Activated naive CD8-positive, alpha-beta T cell treated with anti-CD3 and anti-CD28 coated beads, Interleukin-2, amount 10 ng/mL, durations not matched to agents 7 days and 5 days (primary cell): ENCODE results near the gene IL20. TPM values are rescaled to one million over a fixed set of nuclear protein-coding genes. Genes with fewer than 3 reads are reported as not detected.

ENCODE experiments used
- ATAC-seq: fragments of 150-1000 bp; cut with Tn5 transposase; one replicate; pipeline ENCODE4 v1.10.0; 2021; ENCODE audit warnings: low read depth, moderate library complexity
- POLR2A ChIA-PET: fragments of 350-600 bp; sonication (Branson Sonifier 250); formaldehyde crosslinking; loops from one replicate; lab custom pipeline; 2021; ENCODE audit warnings: antibody characterized with exemption; lab: Charles Lee
- DNase-seq: peaks from one replicate; pipeline ENCODE4 v3.0.0; 2021
- H3K27ac Mint-ChIP-seq: one replicate; pipeline ENCODE4 v1.8.0; 2022; ENCODE audit warnings: mild to moderate bottlenecking, mixed read lengths
- H3K27me3 Mint-ChIP-seq: one replicate; pipeline ENCODE4 v1.8.0; 2022; ENCODE audit warnings: mild to moderate bottlenecking, moderate library complexity, mixed read lengths
- H3K36me3 Mint-ChIP-seq: one replicate; pipeline ENCODE4 v1.8.0; 2021; ENCODE audit warnings: mild to moderate bottlenecking, mixed read lengths
- H3K4me1 Mint-ChIP-seq: one replicate; pipeline ENCODE4 v1.8.0; 2021; ENCODE audit warnings: mixed read lengths
- H3K4me3 Mint-ChIP-seq: one replicate; pipeline ENCODE4 v1.8.0; 2022; ENCODE audit warnings: mild to moderate bottlenecking, moderate library complexity, mixed read lengths
- H3K9me3 Mint-ChIP-seq: one replicate; pipeline ENCODE4 v1.8.0; 2021; ENCODE audit warnings: mixed read lengths
- total RNA-seq, 2 experiments: library from RNA; stranded (reverse); gene quantifications; one replicate each; pipeline ENCODE4 v1.2.3, GENCODE V29; 2021

Gene IL20
- total RNA-seq, 2 experiments from 2014 or later, result not detected

DNA sequence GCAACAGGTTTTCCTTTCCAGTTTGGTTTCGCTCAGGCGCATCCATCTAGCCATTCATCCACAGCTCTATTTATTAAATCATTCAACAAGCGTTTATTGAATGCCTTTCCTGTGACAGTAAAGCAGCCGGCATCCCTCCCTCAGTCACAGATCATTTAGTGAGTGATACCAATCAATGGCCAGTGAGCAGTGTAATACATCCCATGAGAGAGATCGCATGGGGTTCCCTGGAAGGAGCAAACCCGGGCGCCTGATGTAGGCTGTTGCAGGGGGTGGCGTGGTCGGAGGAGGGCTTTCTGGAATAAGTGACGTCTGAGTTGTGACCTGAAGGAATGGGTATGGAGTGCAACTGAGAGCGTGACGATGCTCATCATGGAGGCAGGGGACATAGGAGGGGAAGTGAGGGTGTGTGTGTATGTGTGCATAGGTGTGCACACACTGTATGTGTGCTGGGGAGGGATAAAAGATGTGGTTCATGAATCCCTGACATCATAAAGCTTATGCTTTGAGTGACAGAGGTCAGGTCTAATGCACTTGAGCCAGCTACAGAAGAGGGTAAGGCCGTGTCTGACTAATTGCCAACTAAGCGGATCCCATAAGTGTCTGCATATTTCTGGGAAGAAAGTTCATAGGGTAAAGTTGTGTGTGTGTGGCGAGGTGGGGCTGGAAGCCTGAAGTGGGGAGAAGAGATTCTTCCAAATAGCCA, 49.8 kb downstream of the IL20 start:
- H3K9me3 Mint-ChIP-seq, result no peaks in the 10 kb centered on the region
- POLR2A ChIA-PET, result no interaction called here
- H3K36me3 Mint-ChIP-seq, result peaks cover 52% of the 10 kb centered on the region
- H3K4me3 Mint-ChIP-seq, result peak overlapping the region; percentile 3
- H3K27me3 Mint-ChIP-seq, result no peaks in the 10 kb centered on the region
- H3K4me1 Mint-ChIP-seq, result peaks cover 71% of the 10 kb centered on the region
- H3K27ac Mint-ChIP-seq, result no peak overlapping the region
- no peak for ATAC-seq
- DNase-seq, result no peak

DNA sequence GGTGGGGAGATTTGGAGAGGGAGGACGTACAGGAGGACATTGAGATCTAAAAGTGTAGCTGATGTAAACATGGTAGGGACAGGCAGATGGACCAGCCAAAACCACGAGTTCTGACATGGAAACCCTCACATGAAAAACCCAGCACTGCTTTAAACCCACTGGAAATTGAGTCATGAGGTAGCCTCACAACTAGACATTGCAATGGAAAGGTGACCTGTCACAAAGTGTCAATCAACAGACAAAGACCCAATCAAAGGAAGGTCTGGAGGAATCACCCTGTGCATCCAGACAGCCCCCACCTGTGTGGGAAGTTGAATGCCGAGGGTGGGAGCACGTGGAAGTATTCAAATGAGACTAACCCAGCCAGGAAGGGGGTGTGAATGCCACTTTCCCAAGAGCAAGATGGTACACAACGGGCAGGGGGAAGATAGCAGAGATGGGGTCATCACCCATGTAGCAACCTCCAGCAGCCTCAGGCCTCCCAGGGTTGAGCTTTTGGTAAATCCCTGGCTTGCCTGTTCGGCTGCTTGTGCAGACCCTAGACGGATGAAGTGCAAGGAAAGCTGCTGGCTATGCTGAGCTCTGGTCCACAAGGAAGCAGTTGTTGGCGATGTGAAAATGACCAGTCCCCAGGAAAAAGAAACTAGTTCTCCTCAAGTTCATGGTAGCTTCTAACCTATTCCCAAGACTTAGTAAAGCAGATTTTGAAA, 50.7 kb downstream of the IL20 start:
- Mint-ChIP-seq H3K4me3 (peak overlapping the region; percentile 64), H3K27me3 (no peaks in the 10 kb centered on the region), H3K9me3 (no peaks in the 10 kb centered on the region), H3K27ac (peak overlapping the region; percentile 62), H3K4me1 (peaks cover 73% of the 10 kb centered on the region), H3K36me3 (peaks cover 52% of the 10 kb centered on the region)
- ATAC-seq (no peak), DNase-seq (no peak)
- POLR2A ChIA-PET, result interaction anchor here (0.7 to 1.5 kb wide), 4 partner anchors 9 to 66 kb away, joined by 3 to 4 read pairs (median 4); no protein-coding TSS in a partner anchor

DNA sequence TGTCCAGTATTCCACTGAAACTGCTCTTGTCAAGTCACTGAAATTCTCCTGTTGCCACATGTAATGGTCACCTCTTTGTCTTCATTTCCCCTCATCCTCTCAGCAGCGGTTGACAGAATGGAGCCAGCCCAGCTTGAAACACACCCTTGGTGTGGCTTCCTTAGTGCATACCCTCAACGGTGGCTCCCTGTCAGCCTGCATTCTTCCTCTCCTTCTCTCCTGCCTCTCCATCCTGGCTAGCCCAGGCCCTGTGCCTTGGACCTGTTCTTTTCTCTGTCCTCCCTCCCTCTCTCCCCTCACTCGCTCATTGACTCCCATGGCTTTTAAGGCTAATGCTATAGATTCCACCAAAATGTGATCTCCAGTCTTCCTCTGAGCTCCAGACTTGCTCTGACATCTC, 52.7 kb downstream of the IL20 start:
- POLR2A ChIA-PET, result interaction anchor here (0.9 to 2.0 kb wide), 2 partner anchors 9 kb away, joined by 3 to 7 read pairs; no protein-coding TSS in a partner anchor
- peaks cover 68% of the 10 kb centered on the region for H3K4me1 Mint-ChIP-seq
- DNase-seq, result no peak
- ATAC-seq, result no peak
- H3K9me3 Mint-ChIP-seq, result no peaks in the 10 kb centered on the region
- no peaks in the 10 kb centered on the region for H3K27me3 Mint-ChIP-seq
- peak overlapping the region; percentile 78 for H3K27ac Mint-ChIP-seq
- peak overlapping the region; percentile 64 for H3K4me3 Mint-ChIP-seq
- peaks cover 39% of the 10 kb centered on the region for H3K36me3 Mint-ChIP-seq

Other genes with a start within 250 kb of the IL20 start
- 1 to 10 TPM; 2.7 TPM for gene DYRK3, start 230.1 kb upstream of the IL20 start, total RNA-seq
- gene MAPKAPK2, start 180.7 kb upstream of the IL20 start, total RNA-seq, result 10 to 100 TPM; 72.6 to 74.9 TPM
- gene IL19, start 94.8 kb upstream of the IL20 start, total RNA-seq, result not detected
- under 1 TPM in 1 of 2 experiments, not detected in 1; 0.17 TPM for gene IL10, start 93.1 kb upstream of the IL20 start, total RNA-seq
- not detected for gene IL24, start 31.8 kb downstream of the IL20 start, total RNA-seq
- gene FCMR, start 56.3 kb downstream of the IL20 start, total RNA-seq, result 100 to 1,000 TPM; 145 to 159 TPM
- not detected for gene PIGR, start 80.8 kb downstream of the IL20 start, total RNA-seq
- under 1 TPM in 1 of 2 experiments, not detected in 1; 0.22 TPM for gene FCAMR, start 104.8 kb downstream of the IL20 start, total RNA-seq
- not detected for gene C1orf116, start 167.1 kb downstream of the IL20 start, total RNA-seq
- 10 to 100 TPM; 10.1 to 10.2 TPM for gene YOD1, start 185.6 kb downstream of the IL20 start, total RNA-seq
- gene PFKFB2, start 187.7 kb downstream of the IL20 start, total RNA-seq, result 1 to 10 TPM; 4.6 to 4.8 TPM
- 1 to 10 TPM; 1.0 to 2.7 TPM for gene C4BPB, start 223.2 kb downstream of the IL20 start, total RNA-seq
- gene C4BPA, start 238.6 kb downstream of the IL20 start, total RNA-seq, result not detected